Suprapubic skin (tissue), 3 donors: ENCODE results near the gene RIMOC1.

Source experiments
- POLR2A ChIP-seq, 2 donors: fragments of 450-650 bp; IDR thresholded peaks; one replicate each; pipeline ENCODE4 v1.6.1; 2017; ENCODE audit warnings: antibody characterized with exemption in 2 of 2, mild to moderate bottlenecking in 2 of 2, moderate library complexity in 2 of 2
- TF ChIP-seq, protein P1 (sequence below), 2 donors: fragments of 200-600 bp in 1 of 2; fragments of 450-650 bp in 1 of 2; sonication (generic) in 1 of 2; IDR thresholded peaks; one replicate each; pipeline ENCODE4 v1.5.1; 2016 to 2019; ENCODE audit warnings: antibody characterized with exemption in 2 of 2, mild to moderate bottlenecking in 1 of 2, moderate library complexity in 1 of 2

DNA sequence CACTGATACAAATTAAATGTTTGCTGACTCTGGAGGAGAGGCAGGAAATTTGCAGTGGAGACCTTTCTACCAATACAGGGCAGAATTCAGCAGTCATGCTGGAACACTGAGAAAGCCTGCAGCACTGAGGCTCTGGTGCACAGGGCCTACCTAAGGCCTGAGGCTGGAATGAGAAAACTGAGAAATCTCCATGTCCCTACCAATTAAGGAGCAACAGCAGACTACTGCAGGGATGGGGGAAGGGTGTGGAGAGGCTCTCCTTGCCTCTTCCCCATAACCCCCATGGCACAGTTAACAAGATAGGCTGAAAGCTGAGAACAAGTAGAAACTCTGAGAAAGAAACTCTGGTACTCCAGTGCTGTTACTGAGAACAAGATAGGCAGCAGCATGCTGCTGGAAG, 31.4 kb downstream of the RIMOC1 start:
- TF ChIP-seq, protein P1, sequence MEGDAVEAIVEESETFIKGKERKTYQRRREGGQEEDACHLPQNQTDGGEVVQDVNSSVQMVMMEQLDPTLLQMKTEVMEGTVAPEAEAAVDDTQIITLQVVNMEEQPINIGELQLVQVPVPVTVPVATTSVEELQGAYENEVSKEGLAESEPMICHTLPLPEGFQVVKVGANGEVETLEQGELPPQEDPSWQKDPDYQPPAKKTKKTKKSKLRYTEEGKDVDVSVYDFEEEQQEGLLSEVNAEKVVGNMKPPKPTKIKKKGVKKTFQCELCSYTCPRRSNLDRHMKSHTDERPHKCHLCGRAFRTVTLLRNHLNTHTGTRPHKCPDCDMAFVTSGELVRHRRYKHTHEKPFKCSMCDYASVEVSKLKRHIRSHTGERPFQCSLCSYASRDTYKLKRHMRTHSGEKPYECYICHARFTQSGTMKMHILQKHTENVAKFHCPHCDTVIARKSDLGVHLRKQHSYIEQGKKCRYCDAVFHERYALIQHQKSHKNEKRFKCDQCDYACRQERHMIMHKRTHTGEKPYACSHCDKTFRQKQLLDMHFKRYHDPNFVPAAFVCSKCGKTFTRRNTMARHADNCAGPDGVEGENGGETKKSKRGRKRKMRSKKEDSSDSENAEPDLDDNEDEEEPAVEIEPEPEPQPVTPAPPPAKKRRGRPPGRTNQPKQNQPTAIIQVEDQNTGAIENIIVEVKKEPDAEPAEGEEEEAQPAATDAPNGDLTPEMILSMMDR (IDR thresholded peaks at IDR 0.05): no peak
- TF ChIP-seq POLR2A (IDR thresholded peaks at IDR 0.05): no peak
